ENCODE results near the gene ABHD2.

Gene ABHD2

DNA sequence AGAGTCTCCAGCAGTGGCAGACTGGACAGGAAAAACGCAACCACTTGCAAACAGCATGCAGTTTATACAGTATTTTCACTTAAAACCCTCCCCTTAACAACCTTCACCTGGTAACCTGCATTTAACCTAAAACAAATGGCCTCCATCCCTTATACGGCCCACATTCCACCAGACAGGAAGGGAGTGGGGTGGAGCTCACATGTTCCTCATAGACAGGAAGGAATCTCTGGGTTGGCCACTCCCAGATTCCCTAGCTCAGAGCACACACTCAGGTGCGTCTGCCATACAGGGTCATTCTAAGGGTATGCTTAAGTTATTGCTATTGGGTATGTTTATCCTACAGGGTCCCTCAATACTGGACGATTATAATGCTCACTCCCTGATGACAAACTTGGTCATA lies 16.8 kb upstream of the ABHD2 start:
- Histone ChIP-seq H3K9me2 (ENCODE audit: low read depth, low read length) (no peaks in the 10 kb centered on the region), H3K27ac (ENCODE audit: low read depth, low read length, poor library complexity, severe bottlenecking) (no peak overlapping the region), H2AFZ (ENCODE audit: low read length) (no peak overlapping the region), H3K27me3 (ENCODE audit: insufficient read depth, low read length) (no peaks in the 10 kb centered on the region), H3K9me3 (ENCODE audit: low read length) (no peaks in the 10 kb centered on the region), H4K20me1 (ENCODE audit: insufficient read depth, low read length) (no peaks in the 10 kb centered on the region), H3K9ac (ENCODE audit: low read length) (no peak overlapping the region), H3F3A (ENCODE audit: insufficient read depth, low read length) (no peaks in the 10 kb centered on the region), H3K36me3 (ENCODE audit: insufficient read depth, low read length) (no peaks in the 10 kb centered on the region; the same call in 1 of the 2 replicates), H3K79me2 (ENCODE audit: insufficient read depth, low read length) (no peaks in the 10 kb centered on the region), H3K4me1 (ENCODE audit: insufficient read depth, low read length, severe bottlenecking) (peaks cover 19% of the 10 kb centered on the region), H3K4me2 (ENCODE audit: low read length) (no peak overlapping the region), H3K4me3 (ENCODE audit: low read depth, low read length, poor library complexity, severe bottlenecking) (no peak overlapping the region)
- TF ChIP-seq, protein P1, sequence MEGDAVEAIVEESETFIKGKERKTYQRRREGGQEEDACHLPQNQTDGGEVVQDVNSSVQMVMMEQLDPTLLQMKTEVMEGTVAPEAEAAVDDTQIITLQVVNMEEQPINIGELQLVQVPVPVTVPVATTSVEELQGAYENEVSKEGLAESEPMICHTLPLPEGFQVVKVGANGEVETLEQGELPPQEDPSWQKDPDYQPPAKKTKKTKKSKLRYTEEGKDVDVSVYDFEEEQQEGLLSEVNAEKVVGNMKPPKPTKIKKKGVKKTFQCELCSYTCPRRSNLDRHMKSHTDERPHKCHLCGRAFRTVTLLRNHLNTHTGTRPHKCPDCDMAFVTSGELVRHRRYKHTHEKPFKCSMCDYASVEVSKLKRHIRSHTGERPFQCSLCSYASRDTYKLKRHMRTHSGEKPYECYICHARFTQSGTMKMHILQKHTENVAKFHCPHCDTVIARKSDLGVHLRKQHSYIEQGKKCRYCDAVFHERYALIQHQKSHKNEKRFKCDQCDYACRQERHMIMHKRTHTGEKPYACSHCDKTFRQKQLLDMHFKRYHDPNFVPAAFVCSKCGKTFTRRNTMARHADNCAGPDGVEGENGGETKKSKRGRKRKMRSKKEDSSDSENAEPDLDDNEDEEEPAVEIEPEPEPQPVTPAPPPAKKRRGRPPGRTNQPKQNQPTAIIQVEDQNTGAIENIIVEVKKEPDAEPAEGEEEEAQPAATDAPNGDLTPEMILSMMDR (IDR thresholded peaks at IDR 0.05; ENCODE audit: low read length), result no peak
- TF ChIP-seq EZH2 (IDR thresholded peaks at IDR 0.05; ENCODE audit: borderline replicate concordance, low read length), result no peak

DNA sequence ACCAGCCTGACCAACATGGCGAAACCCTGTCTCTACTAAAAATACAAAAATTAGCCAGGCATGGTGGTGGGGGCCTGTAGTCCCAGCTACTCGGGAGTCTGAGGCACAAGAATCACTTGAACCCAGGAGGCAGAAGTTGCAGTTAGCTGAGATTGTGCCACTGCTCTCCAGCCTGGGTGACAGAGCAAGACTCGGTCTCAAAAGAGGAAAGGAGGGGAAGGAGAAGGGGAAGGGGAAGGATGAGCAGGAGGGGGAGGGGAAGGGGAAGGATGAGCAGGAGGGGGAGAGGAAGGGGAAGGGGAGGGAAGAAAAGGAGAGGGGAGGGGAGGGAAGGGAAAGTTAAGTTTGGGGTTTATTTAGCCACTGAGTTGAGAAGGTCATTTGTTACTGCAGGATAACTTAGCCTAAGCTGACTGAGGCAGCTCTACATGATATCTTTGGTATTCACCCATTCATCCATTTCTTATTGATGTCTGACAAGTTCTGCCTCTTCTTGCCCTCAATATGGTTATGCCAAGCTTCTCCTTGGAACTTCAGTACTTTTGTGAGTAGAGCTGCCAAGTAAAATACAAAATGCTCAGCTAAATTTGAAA lies 15.9 kb upstream of the ABHD2 start:
- no peaks in the 10 kb centered on the region for H3K9me3 ChIP-seq (ENCODE audit: low read length)
- no peaks in the 10 kb centered on the region for H4K20me1 ChIP-seq (ENCODE audit: insufficient read depth, low read length)
- no peak overlapping the region for H3K27ac ChIP-seq (ENCODE audit: low read depth, low read length, poor library complexity, severe bottlenecking)
- H3K9me2 ChIP-seq (ENCODE audit: low read depth, low read length), result no peaks in the 10 kb centered on the region
- no peaks in the 10 kb centered on the region for H3K79me2 ChIP-seq (ENCODE audit: insufficient read depth, low read length)
- H3K4me3 ChIP-seq (ENCODE audit: low read depth, low read length, poor library complexity, severe bottlenecking), result no peak overlapping the region
- no peak for TF ChIP-seq EZH2 (IDR thresholded peaks at IDR 0.05; ENCODE audit: borderline replicate concordance, low read length)
- TF ChIP-seq, protein P1 (IDR thresholded peaks at IDR 0.05; ENCODE audit: low read length), result no peak
- H3K36me3 ChIP-seq (ENCODE audit: insufficient read depth, low read length), result no peaks in the 10 kb centered on the region; the same call in 1 of the 2 replicates
- H3K27me3 ChIP-seq (ENCODE audit: insufficient read depth, low read length), result no peaks in the 10 kb centered on the region
- H3K4me1 ChIP-seq (ENCODE audit: insufficient read depth, low read length, severe bottlenecking), result peaks cover 19% of the 10 kb centered on the region
- no peak overlapping the region for H3K4me2 ChIP-seq (ENCODE audit: low read length)
- no peaks in the 10 kb centered on the region for H3F3A ChIP-seq (ENCODE audit: insufficient read depth, low read length)
- no peak overlapping the region for H3K9ac ChIP-seq (ENCODE audit: low read length)
- H2AFZ ChIP-seq (ENCODE audit: low read length), result no peak overlapping the region

DNA sequence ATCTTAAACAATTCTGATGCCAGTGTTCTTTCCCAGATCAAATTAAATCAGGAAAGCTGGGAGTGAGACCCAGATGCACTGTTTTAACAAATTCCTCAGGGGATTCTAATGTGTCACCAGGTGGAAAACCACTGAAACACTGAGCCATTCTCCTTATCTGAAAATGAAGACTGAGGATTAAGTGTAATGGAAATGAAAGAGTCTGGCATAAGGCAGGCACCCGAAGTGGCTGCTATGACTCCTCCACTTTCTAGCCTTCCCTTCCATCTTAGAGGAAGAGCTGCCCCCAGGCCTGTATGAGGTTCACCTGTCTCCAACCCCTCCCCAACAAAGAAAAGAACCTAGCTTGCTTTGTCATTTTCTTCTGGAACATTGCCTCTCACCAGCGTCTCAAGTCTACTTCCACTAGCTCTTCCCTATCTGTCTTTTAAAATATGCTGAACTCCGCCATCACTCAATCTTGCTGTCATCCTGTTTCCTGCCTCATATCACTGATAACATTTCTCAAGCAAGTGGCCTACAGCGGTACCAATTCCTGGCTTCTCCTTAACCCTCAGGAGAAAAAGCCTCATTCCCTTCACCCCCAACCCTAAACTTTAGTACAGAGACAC lies 13.7 kb upstream of the ABHD2 start:
- no peak overlapping the region for H2AFZ ChIP-seq (ENCODE audit: low read length)

More for the DNA sequence above, 13.7 kb upstream of the ABHD2 start:
- no peaks in the 10 kb centered on the region; the same call in 1 of the 2 replicates for H3K36me3 ChIP-seq (ENCODE audit: insufficient read depth, low read length)
- no peaks in the 10 kb centered on the region for H4K20me1 ChIP-seq (ENCODE audit: insufficient read depth, low read length)
- no peak overlapping the region for H3K27ac ChIP-seq (ENCODE audit: low read depth, low read length, poor library complexity, severe bottlenecking)
- TF ChIP-seq, protein P1 (IDR thresholded peaks at IDR 0.05; ENCODE audit: low read length), result no peak
- no peak for TF ChIP-seq EZH2 (IDR thresholded peaks at IDR 0.05; ENCODE audit: borderline replicate concordance, low read length)
- no peaks in the 10 kb centered on the region for H3K79me2 ChIP-seq (ENCODE audit: insufficient read depth, low read length)
- no peak overlapping the region for H3K4me2 ChIP-seq (ENCODE audit: low read length)
- H3K9ac ChIP-seq (ENCODE audit: low read length), result no peak overlapping the region
- H3K27me3 ChIP-seq (ENCODE audit: insufficient read depth, low read length), result peaks cover 3% of the 10 kb centered on the region; the same call in 1 of the 2 replicates
- no peaks in the 10 kb centered on the region for H3K9me2 ChIP-seq (ENCODE audit: low read depth, low read length)
- peaks cover 6% of the 10 kb centered on the region for H3K4me1 ChIP-seq (ENCODE audit: insufficient read depth, low read length, severe bottlenecking)
- H3F3A ChIP-seq (ENCODE audit: insufficient read depth, low read length), result no peaks in the 10 kb centered on the region
- H3K9me3 ChIP-seq (ENCODE audit: low read length), result 0 out of 2 replicates have a peak, but pooled peaks cover 3% of the 10 kb centered on the region
- no peak overlapping the region for H3K4me3 ChIP-seq (ENCODE audit: low read depth, low read length, poor library complexity, severe bottlenecking)

Data from OCI-LY1 (cell line).